Cerebellar cortex (tissue), 1 donor: ENCODE results near the gene LIMCH1.
"Not testable (repeated sequence)": the region's sequence is repeated elsewhere in the genome, so short reads cannot be mapped to it uniquely, and the experiment has no call there.

Experiments
- DNase-seq: peaks from one replicate; pipeline ENCODE4 v3.0.0-alpha.2; 2015; ENCODE audit warnings: low spot score

Gene LIMCH1

DNA sequence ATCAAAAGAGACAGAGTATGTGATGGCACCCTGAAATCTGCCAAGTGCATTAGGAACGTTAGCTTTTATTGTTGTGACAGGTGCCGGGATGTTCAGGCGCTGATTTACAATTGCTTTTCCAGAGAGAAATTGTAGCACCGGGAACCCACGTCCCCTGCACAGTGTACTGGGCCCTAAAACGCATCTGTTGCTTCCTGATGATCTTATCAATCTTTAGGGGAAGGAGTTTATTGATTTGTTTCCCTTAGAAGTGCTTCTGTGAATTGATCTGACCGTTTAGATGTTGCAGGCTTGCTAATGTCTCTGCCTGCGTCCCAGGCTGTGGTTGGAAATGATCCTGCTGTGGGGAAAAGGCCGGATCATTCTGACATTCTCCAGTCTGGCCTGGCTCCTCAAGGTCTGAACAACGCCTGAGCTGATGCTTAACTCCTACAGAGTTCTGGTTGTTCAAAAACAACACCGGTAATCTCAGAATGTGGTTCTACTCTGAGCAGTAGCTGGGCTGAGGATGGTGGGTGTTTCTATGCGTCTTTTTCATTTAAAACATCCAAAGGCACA is 193.7 kb downstream of the LIMCH1 start:
- no peak for DNase-seq

DNA sequence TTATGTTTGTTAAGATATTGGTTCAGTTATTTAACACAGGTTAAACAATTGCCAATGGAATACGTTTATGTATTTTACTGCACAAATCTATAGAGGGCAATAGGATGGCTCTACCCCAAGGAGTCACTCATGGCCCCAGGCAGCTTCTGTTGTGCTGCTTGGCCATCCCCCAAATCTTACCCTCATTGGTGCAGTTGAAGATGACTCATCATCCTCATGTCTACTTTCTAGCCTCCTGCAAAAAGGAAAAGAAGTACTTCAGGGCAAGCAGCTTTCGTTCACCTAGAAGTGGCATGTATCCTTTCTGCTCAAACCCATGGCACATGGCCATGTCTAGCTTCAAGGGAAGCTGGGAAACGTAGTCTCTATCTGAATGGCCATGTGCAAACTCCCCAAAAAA is 196.4 kb downstream of the LIMCH1 start:
- DNase-seq, result no peak

DNA sequence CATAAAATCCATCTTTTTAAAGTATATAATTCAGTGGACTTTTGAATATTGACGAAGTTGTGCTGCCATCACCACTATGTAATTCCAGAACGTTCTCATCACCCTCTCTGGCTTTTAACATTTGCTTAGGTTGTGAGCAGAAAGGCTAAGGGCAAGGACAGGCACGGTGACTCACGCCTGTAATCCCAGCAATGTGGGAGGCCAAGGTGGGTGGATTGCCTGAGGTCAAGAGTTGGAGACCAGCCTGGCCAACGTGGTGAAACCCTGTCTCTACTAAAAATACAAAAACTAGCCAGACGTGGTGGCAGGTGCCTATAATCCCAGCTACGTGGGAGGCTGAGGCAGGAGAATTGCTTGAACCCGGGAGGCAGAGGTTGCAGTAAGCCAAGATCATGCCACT is 199.5 kb downstream of the LIMCH1 start:
- not testable (repeated sequence) for DNase-seq

DNA sequence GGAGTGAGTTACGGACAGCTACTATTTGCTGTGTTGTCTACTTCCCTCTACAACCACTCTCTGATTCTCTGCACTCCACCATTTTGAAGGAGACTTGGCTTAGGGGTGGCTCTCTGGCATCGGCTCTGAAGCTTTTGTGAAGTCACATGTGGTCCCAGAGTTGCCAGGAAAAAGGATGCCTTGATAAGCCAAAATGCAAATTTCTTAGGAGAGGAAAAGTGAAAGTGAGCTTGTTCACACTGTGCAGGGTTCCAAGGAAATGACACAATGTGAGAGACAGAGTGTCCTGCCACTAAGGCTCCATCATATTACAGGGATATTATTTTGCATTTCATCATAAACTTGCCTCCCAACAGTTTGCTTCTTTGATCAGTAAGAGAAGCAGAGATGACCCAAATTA is 203.4 kb downstream of the LIMCH1 start:
- DNase-seq, result no peak

DNA sequence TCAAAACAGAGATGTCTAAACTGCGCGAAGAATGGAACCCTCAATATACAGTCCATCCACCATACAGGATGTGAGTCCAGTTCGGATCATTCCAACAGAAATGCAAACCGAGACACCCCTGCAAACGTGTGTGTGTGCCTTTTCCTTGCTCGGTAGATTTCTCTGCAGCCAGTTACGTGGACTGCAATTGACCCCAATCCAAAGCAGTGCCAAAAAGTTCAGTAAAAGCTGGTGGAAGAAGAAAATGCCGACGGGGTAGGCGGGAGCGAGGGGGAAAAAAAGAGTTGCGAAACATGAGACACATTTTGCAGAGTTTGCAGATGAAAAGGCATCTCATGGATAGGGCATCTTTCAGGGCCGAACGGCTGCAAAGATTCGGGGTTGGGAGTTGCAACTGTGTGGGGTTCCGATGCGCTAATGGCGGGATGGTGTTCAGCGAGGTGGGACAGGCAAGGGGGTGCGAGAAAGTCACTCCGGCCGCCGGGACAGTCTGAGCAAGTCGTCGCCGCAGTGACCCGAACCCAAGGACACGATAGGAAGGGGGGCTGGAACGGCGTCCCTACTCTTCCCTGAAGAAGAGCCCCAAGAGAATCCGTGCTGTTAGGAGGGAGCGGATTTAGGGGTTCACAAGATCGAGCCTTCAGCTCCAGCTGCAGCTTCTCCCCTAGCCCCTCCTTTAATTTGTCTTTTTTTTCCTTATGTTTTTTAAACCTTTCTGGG is 206.8 kb downstream of the LIMCH1 start:
- no peak for DNase-seq

DNA sequence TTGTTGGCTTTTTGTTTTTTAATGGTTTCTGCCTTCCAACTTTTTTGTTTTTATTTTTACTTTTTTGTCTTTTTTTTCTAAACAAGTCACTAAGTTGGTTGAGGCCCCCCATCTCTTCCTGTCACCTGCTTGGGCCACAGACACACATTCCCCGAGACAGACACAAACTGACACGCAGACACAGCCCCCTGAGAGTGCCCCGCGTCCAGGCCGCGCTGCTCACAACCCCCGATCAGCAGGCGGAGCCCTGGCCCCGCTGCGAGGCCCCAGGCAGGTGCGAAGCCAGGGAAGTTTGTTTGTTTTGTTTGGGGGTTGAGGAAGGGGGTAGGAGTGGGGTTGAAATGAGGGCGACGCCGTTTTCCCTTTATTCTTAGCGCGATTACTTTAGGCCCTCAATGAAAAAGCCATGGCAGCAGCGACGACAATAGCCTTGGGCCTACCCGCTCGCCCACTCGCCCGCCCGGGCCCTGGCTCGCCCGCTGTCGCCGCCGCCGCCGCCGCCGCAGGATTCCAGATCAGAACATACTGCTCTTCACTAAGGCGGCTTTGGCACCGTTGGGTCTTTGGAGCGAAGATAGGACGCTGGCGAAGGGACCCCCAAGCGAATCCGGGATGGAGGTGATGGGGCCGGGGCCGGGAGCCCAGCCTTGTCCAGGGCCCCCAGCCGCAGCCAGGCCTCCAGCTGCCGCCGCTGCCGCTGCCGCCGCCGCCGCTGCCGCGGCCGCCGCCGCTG is 207.5 kb downstream of the LIMCH1 start:
- no peak for DNase-seq

DNA sequence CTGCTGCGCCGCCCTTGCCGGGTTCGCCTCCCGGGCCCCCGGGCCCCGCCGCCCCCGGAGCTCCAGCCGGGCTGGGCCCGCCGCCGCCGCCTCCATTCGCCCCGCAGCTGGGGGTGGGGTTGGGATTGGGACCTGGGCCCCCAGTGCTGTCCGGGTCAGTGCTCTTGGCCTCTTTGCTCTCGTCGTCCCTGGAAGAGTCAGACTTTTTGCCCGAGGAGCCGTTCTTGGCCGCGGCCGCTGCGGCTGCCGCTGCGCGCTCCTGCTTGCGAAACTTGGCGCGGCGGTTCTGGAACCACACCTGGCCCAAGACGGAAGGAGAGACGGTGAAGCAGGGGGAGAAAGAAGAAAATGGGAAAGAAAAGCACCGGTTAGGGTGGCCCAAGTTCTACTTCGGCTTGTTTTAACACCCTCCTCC is 208.1 kb downstream of the LIMCH1 start:
- no peak for DNase-seq

DNA sequence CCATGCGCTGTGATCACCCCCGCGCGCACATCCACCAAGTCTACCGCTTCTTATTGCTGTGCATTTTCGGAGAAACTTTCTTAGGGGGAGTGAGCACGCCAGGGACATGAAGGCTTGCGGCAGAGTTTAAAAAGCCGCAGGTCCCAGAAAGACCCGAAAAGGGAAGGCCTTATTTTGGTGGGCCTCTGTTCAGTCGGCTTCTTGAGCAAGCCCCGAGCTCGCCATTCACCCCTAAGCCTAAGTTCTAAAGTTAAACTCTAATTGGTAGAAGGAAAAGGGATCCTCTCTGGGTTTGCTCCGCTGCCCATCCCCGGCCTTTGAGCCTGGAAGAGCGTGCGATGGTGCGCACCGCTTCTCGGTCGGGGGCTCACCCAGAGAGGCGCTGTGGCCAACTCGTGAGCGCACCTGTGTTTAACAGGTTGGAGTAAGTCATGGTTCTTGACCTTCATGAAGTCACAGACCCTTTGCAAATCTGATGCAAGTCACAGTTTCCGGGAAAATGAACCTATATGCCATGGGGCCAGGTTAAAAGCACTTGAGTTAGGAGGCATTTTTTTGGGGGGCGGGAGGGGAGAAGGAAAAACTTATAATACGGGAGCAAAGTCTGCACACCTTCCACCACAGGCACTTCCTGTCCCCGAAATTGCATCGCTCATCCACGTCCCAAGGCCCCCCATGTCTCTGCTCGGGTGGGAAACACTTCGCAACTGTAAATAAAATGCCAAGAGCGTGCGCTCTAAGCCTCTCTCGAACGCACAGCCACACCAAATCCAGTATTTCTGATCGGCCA is 208.7 kb downstream of the LIMCH1 start:
- no peak for DNase-seq

DNA sequence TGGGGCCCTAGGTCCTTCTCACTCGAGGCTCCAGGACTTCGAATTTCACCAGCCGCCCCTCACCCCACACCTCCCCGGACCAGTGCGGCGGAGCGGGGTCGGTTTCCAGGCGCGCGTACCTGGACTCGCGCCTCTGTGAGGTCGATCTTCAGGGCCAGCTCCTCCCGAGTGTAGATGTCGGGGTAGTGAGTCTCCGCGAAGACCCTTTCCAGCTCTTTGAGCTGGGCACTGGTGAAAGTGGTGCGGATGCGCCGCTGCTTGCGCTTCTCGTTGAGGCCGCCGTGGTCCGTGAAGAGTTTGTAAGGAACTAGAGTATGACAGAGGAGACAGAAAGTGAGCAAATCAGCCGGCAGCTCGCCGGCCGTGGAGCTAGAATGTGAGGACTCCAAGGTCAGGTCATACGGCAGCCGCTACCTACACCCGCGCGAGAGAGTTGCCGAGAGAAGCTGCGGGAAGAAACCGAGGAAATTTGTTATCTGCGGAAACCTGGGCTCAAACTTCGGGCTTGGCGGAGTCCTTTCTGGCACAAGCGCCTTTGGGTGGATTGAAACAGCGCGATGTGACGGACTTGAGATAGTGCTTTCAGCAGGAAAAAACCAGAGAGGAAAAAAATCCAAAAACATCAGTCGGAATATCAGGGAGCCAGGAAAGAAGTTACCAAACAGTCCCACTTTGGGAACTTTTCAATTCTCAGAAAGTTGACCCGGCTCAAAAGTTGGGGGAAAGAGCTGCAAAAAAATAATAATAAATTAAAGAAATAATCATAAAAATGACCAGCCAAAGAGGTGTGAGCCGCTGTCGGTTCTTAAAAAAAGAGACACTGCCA is 209.5 kb downstream of the LIMCH1 start:
- no peak for DNase-seq

DNA sequence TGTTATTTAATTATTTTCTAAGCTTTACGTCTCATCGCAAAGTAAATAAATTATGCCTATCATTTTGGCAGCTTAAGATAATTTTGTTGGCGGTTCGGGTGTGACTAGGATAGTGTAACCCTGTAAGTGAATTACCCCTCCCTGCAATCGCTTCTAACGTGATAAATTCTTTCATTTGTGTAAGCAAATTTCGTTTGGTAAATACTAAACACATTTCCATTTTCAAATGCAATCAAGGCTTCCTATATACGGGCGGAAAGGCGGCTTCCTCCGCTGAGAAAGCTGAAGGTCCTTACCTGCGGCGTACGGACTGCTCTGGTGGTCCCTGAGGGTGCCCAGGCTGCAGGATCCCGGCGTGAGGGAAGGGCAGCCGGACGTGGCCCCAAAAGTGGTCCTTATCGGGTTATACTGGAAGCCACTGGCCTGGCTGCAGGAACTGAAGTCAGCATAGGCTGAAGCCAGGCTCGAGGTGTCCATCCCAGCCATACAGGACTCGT is 210.2 kb downstream of the LIMCH1 start:
- DNase-seq, result no peak

DNA sequence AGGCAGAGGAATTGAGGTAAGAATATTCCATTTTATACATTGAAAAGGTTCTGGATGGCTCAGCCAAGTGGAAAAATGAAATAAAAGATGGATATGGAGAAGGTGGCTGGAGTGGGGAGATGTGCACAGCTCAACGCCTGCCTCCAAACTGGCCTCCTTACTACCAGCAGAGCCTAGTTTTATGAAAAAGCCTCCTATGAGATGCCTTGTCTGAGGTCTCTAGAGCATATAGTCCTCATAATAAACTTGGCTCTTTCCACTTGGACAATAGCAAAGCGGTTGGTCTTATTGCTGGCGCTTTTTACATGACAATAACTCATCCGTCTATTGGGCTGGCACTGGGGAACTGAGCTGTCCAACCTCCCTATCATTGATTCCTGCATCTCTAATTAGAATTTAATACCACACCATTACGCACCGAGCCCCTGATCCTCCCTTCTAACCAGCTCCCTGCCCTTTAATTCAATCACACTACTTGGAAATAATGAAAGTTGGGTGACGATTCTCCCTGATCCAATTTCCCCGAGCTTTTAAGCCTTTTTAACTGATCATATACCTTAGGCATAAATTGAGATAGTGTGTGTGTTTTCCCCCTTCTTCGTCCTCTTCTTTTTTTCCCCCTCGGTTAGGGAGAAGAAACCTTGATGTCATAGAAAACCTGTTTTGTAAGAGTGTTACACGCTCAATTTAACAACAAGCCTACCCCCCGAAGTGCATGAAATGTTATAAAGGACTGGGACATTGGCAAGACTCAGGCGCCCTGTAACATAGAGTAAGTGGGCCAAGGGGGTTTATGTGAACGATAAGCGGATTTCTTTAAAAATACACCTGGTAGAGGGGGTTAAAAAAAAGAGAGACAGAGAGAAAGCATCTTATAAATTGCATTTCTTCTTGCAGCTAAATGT is 210.9 kb downstream of the LIMCH1 start, which contains the start of gene PHOX2B:
TSS of gene PHOX2B (minus strand) at position 155 of the 905 bp plus-strand sequence. CDS start at position 40, 115 bp downstream.
- no peak for DNase-seq

DNA sequence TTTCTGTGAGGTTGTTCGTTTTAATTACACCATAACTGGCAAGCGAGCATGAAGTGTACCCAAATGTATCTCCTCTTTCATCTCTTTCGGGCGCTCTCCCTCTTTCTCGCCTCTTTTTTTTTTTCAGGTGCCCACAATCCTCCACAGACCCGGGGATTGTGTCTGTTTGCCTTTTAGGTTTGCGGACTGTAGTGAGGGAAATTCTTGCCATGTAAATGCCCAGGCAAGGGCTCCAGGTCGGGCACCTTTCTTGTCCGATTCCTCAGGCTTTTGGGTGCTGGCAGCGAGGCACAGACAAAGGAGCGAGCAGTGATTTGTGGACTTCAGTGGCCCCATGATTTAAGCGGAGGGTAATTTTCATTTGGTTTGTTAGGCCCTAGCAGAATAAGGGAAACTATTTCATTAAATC is 211.7 kb downstream of the LIMCH1 start:
- no peak for DNase-seq
